Measurements from ENCODE around the gene MKI67.

DNA sequence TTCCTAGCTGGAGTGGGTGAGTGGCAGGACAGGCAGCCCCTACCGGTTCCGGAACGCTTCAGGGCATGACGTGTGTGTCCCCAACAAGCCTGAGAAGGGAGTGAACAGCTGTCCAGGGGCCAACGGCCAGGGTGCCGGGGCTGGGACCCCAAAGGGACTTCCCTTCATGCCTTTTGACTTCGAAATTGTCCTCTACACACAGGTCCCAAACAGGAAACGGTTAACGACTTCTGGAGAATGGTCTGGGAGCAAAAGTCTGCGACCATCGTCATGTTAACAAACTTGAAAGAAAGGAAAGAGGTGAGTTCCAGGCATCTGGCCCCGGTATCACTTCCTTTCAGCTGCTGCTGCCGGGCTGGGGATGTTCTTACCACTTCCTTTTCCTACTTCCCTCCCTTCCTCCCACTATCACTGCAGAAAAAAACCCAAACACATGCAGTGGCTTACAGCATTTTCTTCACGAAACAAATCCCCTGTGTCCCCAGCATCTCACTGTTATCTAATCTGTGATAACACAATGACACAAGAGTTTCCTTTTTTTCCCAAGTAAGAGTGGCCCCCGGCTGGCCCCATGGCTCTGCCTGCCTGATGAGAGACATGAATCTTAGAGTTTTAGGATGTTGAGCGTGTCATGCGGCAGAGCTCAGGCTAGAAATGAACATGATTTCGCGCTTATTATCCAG is 63.2 kb downstream of the MKI67 start:
- TF ChIP-seq CTCF (IDR thresholded peaks at IDR 0.05) (no peak), EZH2 (IDR thresholded peaks at IDR 0.05; ENCODE audit: borderline replicate concordance, insufficient read depth, low read depth, low read length, poor library complexity, severe bottlenecking) (no peak)

Data from B cell (primary cell).